Measurements from ENCODE around the gene GLB1L2.

DNA sequence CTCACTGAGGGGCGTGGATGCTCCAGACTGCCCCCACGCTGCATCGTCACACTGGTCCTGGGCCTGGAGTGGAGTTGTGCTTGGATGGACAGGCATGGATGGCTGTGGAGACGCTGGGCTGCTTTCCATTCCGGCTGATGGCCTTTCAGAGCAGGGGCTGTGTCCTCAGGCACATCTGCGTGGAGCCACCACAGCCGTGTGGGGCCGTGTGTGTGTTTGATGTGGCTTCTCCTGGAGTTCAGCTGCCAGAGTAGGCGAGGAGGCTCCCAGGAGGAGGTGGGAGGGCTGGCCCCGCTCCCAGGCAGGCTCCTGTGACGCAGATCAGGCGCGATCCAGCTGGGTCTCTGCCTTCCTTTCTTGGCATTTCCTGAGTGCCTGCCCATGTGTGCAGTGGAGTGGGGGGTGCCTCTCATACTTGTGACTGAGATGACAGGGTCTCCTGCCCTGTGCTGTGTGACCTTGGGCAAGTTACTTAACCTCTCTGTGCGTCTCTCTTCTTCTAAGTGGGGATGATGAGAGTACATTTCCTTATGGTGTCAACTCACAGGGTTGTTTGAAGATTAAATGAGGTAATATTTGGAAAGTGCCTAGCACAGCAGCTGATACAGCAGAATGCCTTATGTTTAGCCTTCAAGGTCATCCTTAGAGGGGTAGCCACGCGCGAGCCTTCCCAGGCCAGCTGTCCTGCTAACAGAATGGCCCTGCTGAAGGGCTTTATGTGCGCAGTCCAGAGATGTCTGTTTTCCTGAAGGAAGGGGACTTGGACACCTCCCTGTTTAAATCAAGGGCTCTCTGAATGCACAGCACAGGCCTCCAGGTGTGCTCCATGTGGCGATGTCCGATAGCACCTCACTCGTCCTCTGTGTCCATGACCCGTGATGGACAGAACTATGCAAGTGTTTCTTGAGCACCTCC is 33.5 kb downstream of the GLB1L2 start:
- TF ChIP-seq POLR2A (IDR thresholded peaks at IDR 0.05; ENCODE audit: low read length) (no peak), GATA1 (IDR thresholded peaks at IDR 0.05; ENCODE audit: low read depth, low read length) (no peak)
